Panc1 (cell line): ENCODE measurements around the gene OPN4. TPM values are rescaled to one million over a fixed set of nuclear protein-coding genes. Genes with fewer than 3 reads are reported as not detected.

ENCODE experiments used
- ATAC-seq: fragments of 200-7000 bp; cut with Tn5 transposase; 2 replicates; pipeline ENCODE4 v1.9.1; 2020; ENCODE audit warnings: mild to moderate bottlenecking, moderate library complexity
- BruUV-seq: library from RNA; stranded (reverse); fragments of 400-500 nt; replicated peaks from 2 replicates; lab custom pipeline; 2021; lab: Mats Ljungman, UMichigan
- CTCF ChIA-PET: fragments of 300-600 bp; sonication (Branson Sonifier 250); formaldehyde crosslinking; loops from one replicate; lab custom pipeline; 2022; ENCODE audit warnings: antibody characterized with exemption; lab: Charles Lee
- POLR2A ChIA-PET: fragments of 300-600 bp; sonication (Branson Sonifier 250); formaldehyde crosslinking; loops from one replicate; lab custom pipeline; 2022; ENCODE audit warnings: antibody characterized with exemption; lab: Charles Lee
- DNase-seq: peaks from one replicate; pipeline ENCODE4 v3.0.0-alpha.2; 2010; ENCODE audit warnings: low read depth, low spot score
- H3K27ac ChIP-seq: 2 replicates; pipeline ENCODE4 v1.5.1; 2011; ENCODE audit warnings: mild to moderate bottlenecking, low read length, inconsistent platforms
- H3K27me3 ChIP-seq: fragments of 200-500 bp; sonication (Bioruptor generic); 2 replicates; pipeline ENCODE4 v1.6.0; 2014; ENCODE audit warnings: low read length, inconsistent platforms; ENCODE audit not compliant: control insufficient read depth, insufficient read depth
- H3K36me3 ChIP-seq: fragments of 200-500 bp; sonication (Bioruptor generic); 2 replicates; pipeline ENCODE4 v1.5.1; 2014; ENCODE audit warnings: inconsistent platforms, mild to moderate bottlenecking, low read length, moderate library complexity; ENCODE audit not compliant: control insufficient read depth, insufficient read depth
- H3K4me1 ChIP-seq: 2 replicates; pipeline ENCODE4 v1.5.1; 2011; ENCODE audit warnings: inconsistent platforms, mild to moderate bottlenecking, low read length, moderate library complexity; ENCODE audit not compliant: control insufficient read depth, insufficient read depth
- H3K4me3 ChIP-seq, 2 experiments: 2 replicates each; pipeline ENCODE4 v1.5.1; 2011 to 2012; ENCODE audit warnings: low read depth in 2 of 2, low read length in 2 of 2, mild to moderate bottlenecking in 2 of 2, inconsistent platforms in 1 of 2, moderate library complexity in 1 of 2
- H3K9me3 ChIP-seq: fragments of 200-500 bp; sonication (Bioruptor generic); 2 replicates; pipeline ENCODE4 v1.5.1; 2014; ENCODE audit warnings: low read depth, mild to moderate bottlenecking, inconsistent platforms, low read length, moderate library complexity; ENCODE audit not compliant: control insufficient read depth, insufficient read depth
- POLR2AphosphoS5 ChIP-seq: IDR thresholded peaks from 2 replicates; pipeline ENCODE4 v1.6.1; 2012; ENCODE audit warnings: mild to moderate bottlenecking, low read depth, low read length, moderate library complexity
- SIN3A ChIP-seq: IDR thresholded peaks from 2 replicates; pipeline ENCODE4 v1.6.1; 2012; ENCODE audit warnings: low read depth, mild to moderate bottlenecking, low read length, moderate library complexity, borderline replicate concordance; ENCODE audit not compliant: insufficient read depth
- TCF7L2 ChIP-seq: IDR thresholded peaks from 2 replicates; pipeline ENCODE4 v1.6.1; 2011; ENCODE audit warnings: mild to moderate bottlenecking, low read depth, low read length, inconsistent platforms
- in situ Hi-C: cut with HindIII; loops from 2 replicates; pipeline ENCODE4 v1.10.0; 2016; ENCODE audit warnings: low sequenced_read_pairs, low pct_unique_long_range_greater_than_20kb
- intact Hi-C: fragments of 100-400 bp; cut with micrococcal nuclease; formaldehyde crosslinking; loops from one replicate; pipeline ENCODE4 v1.10.0; 2022; ENCODE audit not compliant: unreplicated experiment
- total RNA-seq: library from RNA; stranded (reverse); gene quantifications from one replicate; pipeline ENCODE4 v1.2.1, GENCODE V29; 2021; ENCODE audit not compliant: unreplicated experiment
- TF ChIP-seq, protein P1 (sequence below): fragments of 450-650 bp; IDR thresholded peaks from 2 replicates; pipeline ENCODE4 v1.5.1; 2017; ENCODE audit warnings: mild to moderate bottlenecking
- TF ChIP-seq, protein P2 (sequence below), 2 experiments: IDR thresholded peaks; 2 replicates each; pipeline ENCODE4 v1.6.1; 2011 to 2012; ENCODE audit warnings: low read depth in 2 of 2, control low read depth in 1 of 2, low read length in 1 of 2, mild to moderate bottlenecking in 1 of 2, moderate library complexity in 1 of 2; ENCODE audit not compliant: insufficient read depth in 1 of 2

The OPN4 gene
- total RNA-seq, 1 experiment from 2014 or later, result not detected

DNA sequence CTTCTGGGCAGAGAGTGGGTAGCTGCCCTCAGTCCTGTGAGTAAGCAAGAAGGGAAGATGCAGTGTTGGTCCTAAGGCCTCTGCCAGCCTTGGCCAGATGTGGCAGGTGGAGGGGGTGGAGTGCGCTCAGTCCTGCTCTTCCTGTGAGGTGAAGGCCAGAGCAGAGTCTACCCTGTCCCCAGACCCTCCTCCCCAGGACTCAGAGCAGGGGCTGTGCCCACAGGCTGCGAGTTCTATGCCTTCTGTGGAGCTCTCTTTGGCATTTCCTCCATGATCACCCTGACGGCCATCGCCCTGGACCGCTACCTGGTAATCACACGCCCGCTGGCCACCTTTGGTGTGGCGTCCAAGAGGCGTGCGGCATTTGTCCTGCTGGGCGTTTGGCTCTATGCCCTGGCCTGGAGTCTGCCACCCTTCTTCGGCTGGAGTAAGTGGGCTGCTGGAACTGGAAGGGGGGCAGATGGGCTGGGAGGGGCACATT is 4.0 kb downstream of the OPN4 start:
- H3K4me1 ChIP-seq, result no peaks in the 10 kb centered on the region
- no peak overlapping the region for H3K4me3 ChIP-seq
- H3K36me3 ChIP-seq, result no peaks in the 10 kb centered on the region
- no peak for TF ChIP-seq POLR2AphosphoS5
- ATAC-seq (no peak), DNase-seq (no peak)
- no peak overlapping the region for H3K27ac ChIP-seq
- CTCF ChIA-PET, result no interaction called here
- POLR2A ChIA-PET, result interaction anchor here (0.8 kb wide), 1 partner anchor 14 kb away, joined by 3 read pairs; no protein-coding TSS in a partner anchor
- no peaks in the 10 kb centered on the region for H3K9me3 ChIP-seq
- no peaks in the 10 kb centered on the region for H3K27me3 ChIP-seq
- in situ Hi-C loops (no loop called here), intact Hi-C loops (no loop called here)
- BruUV-seq, result no TSS peak

DNA sequence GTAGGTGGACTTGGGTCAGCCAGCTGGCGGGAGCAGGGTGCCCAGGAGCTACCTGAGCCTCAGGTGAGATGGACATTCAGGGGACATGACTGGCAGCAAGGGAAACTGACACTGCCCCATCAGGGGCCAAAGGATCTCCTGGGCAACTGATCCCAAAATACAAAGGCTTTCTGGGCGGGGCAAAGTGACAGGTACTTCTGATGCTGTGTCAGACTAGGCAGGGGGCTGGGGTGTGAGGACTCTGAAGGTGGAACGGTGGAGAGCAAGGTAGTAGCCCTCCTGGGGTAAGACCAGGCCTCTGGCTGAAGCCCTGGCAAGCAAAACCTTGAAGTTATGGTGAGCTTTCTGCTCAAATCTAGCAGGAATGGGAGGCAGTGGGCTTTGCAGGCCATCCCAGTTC is 4.4 kb downstream of the OPN4 start:
- H3K36me3 ChIP-seq, result no peaks in the 10 kb centered on the region
- no peaks in the 10 kb centered on the region for H3K9me3 ChIP-seq
- ChIA-PET CTCF (no interaction called here), POLR2A (interaction anchor here (0.8 kb wide), 1 partner anchor 13 kb away, joined by 3 read pairs; no protein-coding TSS in a partner anchor)
- no peak for TF ChIP-seq POLR2AphosphoS5
- no peak for TF ChIP-seq TCF7L2
- TF ChIP-seq, protein P1, sequence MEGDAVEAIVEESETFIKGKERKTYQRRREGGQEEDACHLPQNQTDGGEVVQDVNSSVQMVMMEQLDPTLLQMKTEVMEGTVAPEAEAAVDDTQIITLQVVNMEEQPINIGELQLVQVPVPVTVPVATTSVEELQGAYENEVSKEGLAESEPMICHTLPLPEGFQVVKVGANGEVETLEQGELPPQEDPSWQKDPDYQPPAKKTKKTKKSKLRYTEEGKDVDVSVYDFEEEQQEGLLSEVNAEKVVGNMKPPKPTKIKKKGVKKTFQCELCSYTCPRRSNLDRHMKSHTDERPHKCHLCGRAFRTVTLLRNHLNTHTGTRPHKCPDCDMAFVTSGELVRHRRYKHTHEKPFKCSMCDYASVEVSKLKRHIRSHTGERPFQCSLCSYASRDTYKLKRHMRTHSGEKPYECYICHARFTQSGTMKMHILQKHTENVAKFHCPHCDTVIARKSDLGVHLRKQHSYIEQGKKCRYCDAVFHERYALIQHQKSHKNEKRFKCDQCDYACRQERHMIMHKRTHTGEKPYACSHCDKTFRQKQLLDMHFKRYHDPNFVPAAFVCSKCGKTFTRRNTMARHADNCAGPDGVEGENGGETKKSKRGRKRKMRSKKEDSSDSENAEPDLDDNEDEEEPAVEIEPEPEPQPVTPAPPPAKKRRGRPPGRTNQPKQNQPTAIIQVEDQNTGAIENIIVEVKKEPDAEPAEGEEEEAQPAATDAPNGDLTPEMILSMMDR, result no peak
- no peak for TF ChIP-seq SIN3A
- TF ChIP-seq, protein P2, sequence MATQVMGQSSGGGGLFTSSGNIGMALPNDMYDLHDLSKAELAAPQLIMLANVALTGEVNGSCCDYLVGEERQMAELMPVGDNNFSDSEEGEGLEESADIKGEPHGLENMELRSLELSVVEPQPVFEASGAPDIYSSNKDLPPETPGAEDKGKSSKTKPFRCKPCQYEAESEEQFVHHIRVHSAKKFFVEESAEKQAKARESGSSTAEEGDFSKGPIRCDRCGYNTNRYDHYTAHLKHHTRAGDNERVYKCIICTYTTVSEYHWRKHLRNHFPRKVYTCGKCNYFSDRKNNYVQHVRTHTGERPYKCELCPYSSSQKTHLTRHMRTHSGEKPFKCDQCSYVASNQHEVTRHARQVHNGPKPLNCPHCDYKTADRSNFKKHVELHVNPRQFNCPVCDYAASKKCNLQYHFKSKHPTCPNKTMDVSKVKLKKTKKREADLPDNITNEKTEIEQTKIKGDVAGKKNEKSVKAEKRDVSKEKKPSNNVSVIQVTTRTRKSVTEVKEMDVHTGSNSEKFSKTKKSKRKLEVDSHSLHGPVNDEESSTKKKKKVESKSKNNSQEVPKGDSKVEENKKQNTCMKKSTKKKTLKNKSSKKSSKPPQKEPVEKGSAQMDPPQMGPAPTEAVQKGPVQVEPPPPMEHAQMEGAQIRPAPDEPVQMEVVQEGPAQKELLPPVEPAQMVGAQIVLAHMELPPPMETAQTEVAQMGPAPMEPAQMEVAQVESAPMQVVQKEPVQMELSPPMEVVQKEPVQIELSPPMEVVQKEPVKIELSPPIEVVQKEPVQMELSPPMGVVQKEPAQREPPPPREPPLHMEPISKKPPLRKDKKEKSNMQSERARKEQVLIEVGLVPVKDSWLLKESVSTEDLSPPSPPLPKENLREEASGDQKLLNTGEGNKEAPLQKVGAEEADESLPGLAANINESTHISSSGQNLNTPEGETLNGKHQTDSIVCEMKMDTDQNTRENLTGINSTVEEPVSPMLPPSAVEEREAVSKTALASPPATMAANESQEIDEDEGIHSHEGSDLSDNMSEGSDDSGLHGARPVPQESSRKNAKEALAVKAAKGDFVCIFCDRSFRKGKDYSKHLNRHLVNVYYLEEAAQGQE (IDR thresholded peaks at IDR 0.05; ENCODE audit: insufficient read depth in 1 of 2, low read depth in 2 of 2, low read length in 1 of 2), result no peak
- BruUV-seq, result no TSS peak
- no peaks in the 10 kb centered on the region for H3K4me1 ChIP-seq
- intact Hi-C loops (no loop called here), in situ Hi-C loops (no loop called here)
- no peaks in the 10 kb centered on the region for H3K27me3 ChIP-seq
- DNase-seq, result no peak
- no peak overlapping the region for H3K27ac ChIP-seq
- no peak overlapping the region for H3K4me3 ChIP-seq
- no peak for ATAC-seq

DNA sequence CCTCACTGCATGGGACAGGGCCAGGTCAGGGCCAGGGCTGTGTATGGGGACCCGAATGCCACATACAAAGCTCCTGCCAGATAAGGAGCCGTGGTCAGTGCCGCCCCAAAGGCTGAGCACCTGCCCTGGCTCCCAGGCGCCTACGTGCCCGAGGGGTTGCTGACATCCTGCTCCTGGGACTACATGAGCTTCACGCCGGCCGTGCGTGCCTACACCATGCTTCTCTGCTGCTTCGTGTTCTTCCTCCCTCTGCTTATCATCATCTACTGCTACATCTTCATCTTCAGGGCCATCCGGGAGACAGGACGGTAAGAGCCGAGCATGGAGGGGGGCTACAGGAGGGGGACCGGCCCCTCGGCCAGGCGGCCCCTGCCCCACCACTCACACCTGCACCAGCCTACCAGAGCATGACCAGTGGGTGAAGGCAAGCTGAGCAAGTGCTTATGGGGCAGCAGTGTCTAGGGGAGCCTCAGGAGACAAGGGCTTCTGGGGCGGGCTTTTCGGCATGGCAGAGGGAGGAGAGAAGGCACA is 4.9 kb downstream of the OPN4 start:
- ATAC-seq (no peak), DNase-seq (no peak)
- intact Hi-C loops (no loop called here), in situ Hi-C loops (no loop called here)
- Histone ChIP-seq H3K36me3 (no peaks in the 10 kb centered on the region), H3K27me3 (no peaks in the 10 kb centered on the region), H3K4me3 (no peak overlapping the region), H3K4me1 (no peaks in the 10 kb centered on the region), H3K9me3 (no peaks in the 10 kb centered on the region), H3K27ac (no peak overlapping the region)
- CTCF ChIA-PET, result no interaction called here
- BruUV-seq, result no TSS peak
- POLR2A ChIA-PET, result no interaction called here
- no peak for TF ChIP-seq TCF7L2
